Measurements from ENCODE around the gene NTPCR. TPM values are rescaled to one million over a fixed set of nuclear protein-coding genes. Genes with fewer than 3 reads are reported as not detected.
"Not testable (repeated sequence)": the region's sequence is repeated elsewhere in the genome, so short reads cannot be mapped to it uniquely, and the experiment has no call there.

NTPCR gene
- total RNA-seq, 1 donor from 2014 or later: 19.2 TPM

GRCh38 chr1:232925421-232926220 lies 24.8 kb upstream of the NTPCR start:
- ChIA-PET CTCF (no interaction called here), POLR2A (no interaction called here)
- Mint-ChIP-seq H3K4me3 (no peak overlapping the region), H3K36me3 (ENCODE audit: low read depth) (no peaks in the 10 kb centered on the region), H3K4me1 (no peaks in the 10 kb centered on the region), H3K9me3 (peaks cover 2% of the 10 kb centered on the region), H3K27me3 (peaks cover 3% of the 10 kb centered on the region), H3K27ac (no peak overlapping the region)
- DNase-seq (no peak), ATAC-seq (ENCODE audit: low read depth) (no peak)
- TF ChIP-seq CTCF (IDR thresholded peaks at IDR 0.05): no peak
- intact Hi-C loops (cut with micrococcal nuclease): no loop called here

- ATAC-seq (ENCODE audit: low read depth); CTCF ChIA-PET; POLR2A ChIA-PET; DNase-seq; H3K9me3 Mint-ChIP-seq; H3K27ac Mint-ChIP-seq; H3K36me3 Mint-ChIP-seq (ENCODE audit: low read depth); H3K4me3 Mint-ChIP-seq; H3K27me3 Mint-ChIP-seq; H3K4me1 Mint-ChIP-seq; intact Hi-C loops (cut with micrococcal nuclease): not testable (repeated sequence)
Observed at GRCh38 chr1:232927166-232927565, 23.2 kb upstream of the NTPCR start.

DNA sequence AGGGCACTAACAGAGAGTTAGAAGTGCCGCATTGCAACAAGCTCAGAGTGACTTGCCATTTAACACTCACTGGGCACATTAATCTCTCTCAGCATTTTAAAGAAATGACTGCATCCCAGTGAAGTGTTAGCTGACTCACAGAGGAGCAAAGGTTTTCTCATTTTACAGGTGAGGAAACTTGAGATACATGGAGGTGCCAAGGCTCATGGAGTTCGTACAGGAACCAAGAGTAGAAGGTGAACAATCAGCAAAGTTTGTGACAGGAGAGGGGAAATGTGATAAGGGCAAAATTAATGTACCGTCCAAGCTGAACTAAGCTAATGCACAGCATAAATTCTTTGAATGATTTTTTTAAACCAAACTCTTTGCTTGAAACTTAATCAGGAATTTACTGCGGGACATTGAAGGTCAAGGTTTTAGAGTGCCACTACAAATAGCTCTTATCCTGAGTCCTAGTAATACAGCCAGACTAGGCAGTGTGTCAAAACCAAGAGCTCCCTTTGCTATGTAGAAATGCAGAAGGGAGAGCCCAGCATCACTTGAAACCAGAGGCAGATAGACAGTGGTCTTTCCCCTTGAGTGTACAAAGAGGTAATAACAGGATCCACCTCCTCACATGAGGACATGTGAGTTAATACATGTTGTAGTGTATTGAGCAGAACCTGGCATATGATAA lies 22.4 kb upstream of the NTPCR start:
- CTCF ChIA-PET: no interaction called here
- intact Hi-C loops (cut with micrococcal nuclease): no loop called here
- Mint-ChIP-seq H3K36me3 (ENCODE audit: low read depth) (no peaks in the 10 kb centered on the region), H3K4me1 (no peaks in the 10 kb centered on the region), H3K9me3 (peaks cover 2% of the 10 kb centered on the region), H3K27me3 (peaks cover 3% of the 10 kb centered on the region), H3K27ac (no peak overlapping the region), H3K4me3 (no peak overlapping the region)
- DNase-seq (no peak), ATAC-seq (ENCODE audit: low read depth) (no peak)
- TF ChIP-seq CTCF (IDR thresholded peaks at IDR 0.05): no peak
- POLR2A ChIA-PET: no interaction called here

- no peaks in the 10 kb centered on the region for H3K36me3 Mint-ChIP-seq (ENCODE audit: low read depth)
- ATAC-seq (ENCODE audit: low read depth) (no peak), DNase-seq (no peak)
- no peak overlapping the region for H3K4me3 Mint-ChIP-seq
- no peak overlapping the region for H3K27ac Mint-ChIP-seq
- ChIA-PET POLR2A (interaction anchor here (0.6 kb wide), 1 partner anchor 167 kb away, joined by 4 read pairs; no protein-coding TSS in a partner anchor), CTCF (no interaction called here)
- TF ChIP-seq CTCF (IDR thresholded peaks at IDR 0.05): no peak
- intact Hi-C loops (cut with micrococcal nuclease): no loop called here
- H3K27me3 Mint-ChIP-seq: peaks cover 3% of the 10 kb centered on the region
- no peaks in the 10 kb centered on the region for H3K4me1 Mint-ChIP-seq
- H3K9me3 Mint-ChIP-seq: no peaks in the 10 kb centered on the region
Observed at GRCh38 chr1:232932486-232933425, 17.7 kb upstream of the NTPCR start.

DNA sequence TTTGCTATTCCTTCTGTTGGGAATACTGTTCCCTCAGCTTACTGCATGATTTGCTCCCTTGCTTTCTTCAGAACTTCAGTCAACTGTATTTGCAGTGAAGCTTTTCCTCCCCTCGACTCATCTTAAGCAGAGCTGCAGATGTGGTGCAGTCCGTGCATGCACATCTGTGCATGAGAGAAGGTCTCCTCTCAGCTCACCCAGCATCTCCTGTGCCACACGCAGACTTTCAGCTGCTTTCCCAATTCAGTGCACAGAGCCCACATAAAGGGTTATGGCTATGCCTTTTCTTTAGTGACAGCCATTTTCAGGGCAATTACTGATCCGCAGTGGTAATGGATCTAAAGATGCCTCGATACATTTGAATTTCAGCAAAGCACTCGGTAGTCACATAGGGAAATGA lies 13.5 kb upstream of the NTPCR start:
- no peak overlapping the region for H3K27ac Mint-ChIP-seq
- ChIA-PET POLR2A (no interaction called here), CTCF (no interaction called here)

More for the DNA sequence above, 13.5 kb upstream of the NTPCR start:
- peaks cover 2% of the 10 kb centered on the region for H3K9me3 Mint-ChIP-seq
- peaks cover 9% of the 10 kb centered on the region for H3K27me3 Mint-ChIP-seq
- no peaks in the 10 kb centered on the region for H3K36me3 Mint-ChIP-seq (ENCODE audit: low read depth)
- no peak for ATAC-seq (ENCODE audit: low read depth)
- no peak for DNase-seq
- intact Hi-C loops (cut with micrococcal nuclease): no loop called here
- H3K4me1 Mint-ChIP-seq: no peaks in the 10 kb centered on the region
- TF ChIP-seq CTCF (IDR thresholded peaks at IDR 0.05): no peak
- no peak overlapping the region for H3K4me3 Mint-ChIP-seq

All from activated B cell treated with CpG ODN at 0.5 μM for 24 hours (primary cell).